NCI-H146 treated with DMSO at 0.1 percent for 48 hours (cell line): Measurements from ENCODE around the gene APBA2.
"Not testable (repeated sequence)": the region's sequence is repeated elsewhere in the genome, so short reads cannot be mapped to it uniquely, and the experiment has no call there.

ENCODE experiments used
- DNase-seq: peaks from one replicate; lab custom pipeline; 2025; ENCODE audit not compliant: unreplicated experiment; lab: John Stamatoyannopoulos, UW

The APBA2 gene

GRCh38 chr15:29032751-29033150 lies 147.0 kb downstream of the APBA2 start:
- DNase-seq = no peak

GRCh38 chr15:29034151-29034550 lies 148.4 kb downstream of the APBA2 start:
- no peak for DNase-seq

GRCh38 chr15:29034593-29035335 lies 149.0 kb downstream of the APBA2 start:
- DNase-seq = no peak

- DNase-seq = no peak
Observed at GRCh38 chr15:29035336-29036285, 149.8 kb downstream of the APBA2 start.

- DNase-seq = no peak
Observed at GRCh38 chr15:29037997-29038705, 152.4 kb downstream of the APBA2 start.

- DNase-seq = no peak
Observed at GRCh38 chr15:29039466-29040369, 153.9 kb downstream of the APBA2 start.

- no peak for DNase-seq
Observed at GRCh38 chr15:29040370-29040751, 154.6 kb downstream of the APBA2 start.

- DNase-seq = no peak
Observed at GRCh38 chr15:29043736-29044502, 158.1 kb downstream of the APBA2 start.

- DNase-seq = no peak
Observed at GRCh38 chr15:29044503-29044901, 158.7 kb downstream of the APBA2 start.

- not testable (repeated sequence) for DNase-seq
Observed at GRCh38 chr15:29045161-29045560, 159.4 kb downstream of the APBA2 start.

GRCh38 chr15:29045717-29046116 lies 159.9 kb downstream of the APBA2 start:
- no peak for DNase-seq

- DNase-seq = no peak
Observed at GRCh38 chr15:29046281-29046810, 160.6 kb downstream of the APBA2 start.

GRCh38 chr15:29046977-29047376 lies 161.2 kb downstream of the APBA2 start:
- DNase-seq = no peak

- no peak for DNase-seq
Observed at GRCh38 chr15:29048011-29048410, 162.2 kb downstream of the APBA2 start.

GRCh38 chr15:29050870-29051269 lies 165.1 kb downstream of the APBA2 start:
- no peak for DNase-seq

- no peak for DNase-seq
Observed at GRCh38 chr15:29051422-29051821, 165.6 kb downstream of the APBA2 start.

- DNase-seq = no peak
Observed at GRCh38 chr15:29053006-29053405, 167.2 kb downstream of the APBA2 start.

- DNase-seq = no peak
Observed at GRCh38 chr15:29053661-29054131, 167.9 kb downstream of the APBA2 start.
